Osteocyte (in vitro differentiated cells): ENCODE results near the gene MYLK3. TPM values are rescaled to one million over a fixed set of nuclear protein-coding genes. Genes with fewer than 3 reads are reported as not detected.

Source experiments
- DNase-seq: peaks from one replicate; pipeline ENCODE4 v3.0.0; 2021; ENCODE audit warnings: mixed read lengths; ENCODE audit not compliant: unreplicated experiment; ENCODE audit errors: extremely low spot score
- H3K27ac Mint-ChIP-seq: one replicate; pipeline ENCODE4 v1.8.0; 2021; ENCODE audit warnings: mild to moderate bottlenecking, mixed read lengths; ENCODE audit not compliant: unreplicated experiment
- H3K27me3 Mint-ChIP-seq: one replicate; pipeline ENCODE4 v1.8.0; 2021; ENCODE audit warnings: mixed read lengths; ENCODE audit not compliant: unreplicated experiment
- H3K36me3 Mint-ChIP-seq: one replicate; pipeline ENCODE4 v1.8.0; 2021; ENCODE audit warnings: mixed read lengths; ENCODE audit not compliant: unreplicated experiment
- H3K4me1 Mint-ChIP-seq: one replicate; pipeline ENCODE4 v1.8.0; 2021; ENCODE audit warnings: mixed read lengths; ENCODE audit not compliant: unreplicated experiment
- H3K4me3 Mint-ChIP-seq: one replicate; pipeline ENCODE4 v1.8.0; 2021; ENCODE audit warnings: mild to moderate bottlenecking, moderate library complexity, mixed read lengths; ENCODE audit not compliant: unreplicated experiment
- H3K9me3 Mint-ChIP-seq: one replicate; pipeline ENCODE4 v1.8.0; 2021; ENCODE audit warnings: mixed read lengths; ENCODE audit not compliant: unreplicated experiment
- CTCF ChIP-seq: fragments of 200-600 bp; sonication (generic); IDR thresholded peaks from 2 replicates; pipeline ENCODE4 v1.5.0; 2021; ENCODE audit warnings: antibody characterized with exemption, mild to moderate bottlenecking, moderate library complexity
- total RNA-seq: library from RNA; stranded (reverse); gene quantifications from 2 replicates; pipeline ENCODE4 v1.2.1, GENCODE V29; 2021

Gene MYLK3
- total RNA-seq, 1 donor from 2014 or later, result 0.24 TPM

- H3K36me3 Mint-ChIP-seq, result peaks cover 2% of the 10 kb centered on the region
Measured at GRCh38 chr16:46702030-46702429, 46.1 kb downstream of the MYLK3 start.

GRCh38 chr16:46701615-46702014, 46.5 kb downstream of the MYLK3 start:
- TF ChIP-seq CTCF, result no peak
- no peaks in the 10 kb centered on the region for H3K27me3 Mint-ChIP-seq
- DNase-seq, result no peak
- H3K9me3 Mint-ChIP-seq, result no peaks in the 10 kb centered on the region
- H3K36me3 Mint-ChIP-seq, result peaks cover 2% of the 10 kb centered on the region
- H3K4me3 Mint-ChIP-seq, result no peak overlapping the region
- H3K27ac Mint-ChIP-seq, result no peak overlapping the region
- no peaks in the 10 kb centered on the region for H3K4me1 Mint-ChIP-seq

More at GRCh38 chr16:46702030-46702429, 46.1 kb downstream of the MYLK3 start:
- no peak for DNase-seq
- no peak overlapping the region for H3K4me3 Mint-ChIP-seq
- no peaks in the 10 kb centered on the region for H3K9me3 Mint-ChIP-seq
- H3K4me1 Mint-ChIP-seq, result no peaks in the 10 kb centered on the region
- TF ChIP-seq CTCF, result no peak
- H3K27me3 Mint-ChIP-seq, result no peaks in the 10 kb centered on the region
- no peak overlapping the region for H3K27ac Mint-ChIP-seq

GRCh38 chr16:46700048-46700447, 48.1 kb downstream of the MYLK3 start:
- Mint-ChIP-seq H3K36me3 (peaks cover 6% of the 10 kb centered on the region), H3K27me3 (no peaks in the 10 kb centered on the region), H3K9me3 (no peaks in the 10 kb centered on the region), H3K27ac (no peak overlapping the region), H3K4me3 (no peak overlapping the region), H3K4me1 (no peaks in the 10 kb centered on the region)
- no peak for TF ChIP-seq CTCF
- no peak for DNase-seq

- no peaks in the 10 kb centered on the region for H3K4me1 Mint-ChIP-seq
Measured at GRCh38 chr16:46696957-46697356, 51.2 kb downstream of the MYLK3 start.

GRCh38 chr16:46695937-46696336, 52.2 kb downstream of the MYLK3 start:
- no peak for DNase-seq
- Mint-ChIP-seq H3K9me3 (no peaks in the 10 kb centered on the region), H3K4me3 (no peak overlapping the region), H3K4me1 (no peaks in the 10 kb centered on the region), H3K27ac (no peak overlapping the region), H3K36me3 (peaks cover 6% of the 10 kb centered on the region), H3K27me3 (no peaks in the 10 kb centered on the region)
- TF ChIP-seq CTCF, result no peak

More at GRCh38 chr16:46696957-46697356, 51.2 kb downstream of the MYLK3 start:
- Mint-ChIP-seq H3K9me3 (no peaks in the 10 kb centered on the region), H3K4me3 (no peak overlapping the region), H3K36me3 (peaks cover 6% of the 10 kb centered on the region), H3K27me3 (no peaks in the 10 kb centered on the region), H3K27ac (no peak overlapping the region)
- no peak for TF ChIP-seq CTCF
- no peak for DNase-seq
